ENCODE results near the gene CTSW.

- TF ChIP-seq CTCF (IDR thresholded peaks at IDR 0.05) (no peak), KDM5A (IDR thresholded peaks at IDR 0.05) (no peak), FOXS1 (CRISPR knock-in tag; IDR thresholded peaks at IDR 0.05) (no peak), CEBPB (IDR thresholded peaks at IDR 0.05) (no peak), SMC3 (IDR thresholded peaks at IDR 0.05) (no peak), ZFP36 (IDR thresholded peaks at IDR 0.05; ENCODE audit: borderline replicate concordance, partially characterized antibody) (no peak), REST (IDR thresholded peaks at IDR 0.05) (no peak), PBX3 (IDR thresholded peaks at IDR 0.05) (no peak)
Observed at GRCh38 chr11:65866509-65867283, 12.9 kb upstream of the CTSW start.
